GM21576 (cell line): ENCODE measurements around the gene VWF.

Source experiments
- ATAC-seq: cut with Tn5 transposase; IDR thresholded peaks from one replicate; pipeline ENCODE4 v1.9.1; 2021; ENCODE audit warnings: mild to moderate bottlenecking, moderate library complexity; ENCODE audit not compliant: unreplicated experiment

The VWF gene

GRCh38 chr12:6062757-6063735 lies 61.4 kb downstream of the VWF start:
- no peak for ATAC-seq

GRCh38 chr12:6062395-6062756 lies 62.1 kb downstream of the VWF start:
- ATAC-seq, result no peak

- no peak for ATAC-seq
Observed at GRCh38 chr12:6061660-6062059, 62.8 kb downstream of the VWF start.

- ATAC-seq, result no peak
Observed at GRCh38 chr12:6059860-6060565, 64.5 kb downstream of the VWF start.

DNA sequence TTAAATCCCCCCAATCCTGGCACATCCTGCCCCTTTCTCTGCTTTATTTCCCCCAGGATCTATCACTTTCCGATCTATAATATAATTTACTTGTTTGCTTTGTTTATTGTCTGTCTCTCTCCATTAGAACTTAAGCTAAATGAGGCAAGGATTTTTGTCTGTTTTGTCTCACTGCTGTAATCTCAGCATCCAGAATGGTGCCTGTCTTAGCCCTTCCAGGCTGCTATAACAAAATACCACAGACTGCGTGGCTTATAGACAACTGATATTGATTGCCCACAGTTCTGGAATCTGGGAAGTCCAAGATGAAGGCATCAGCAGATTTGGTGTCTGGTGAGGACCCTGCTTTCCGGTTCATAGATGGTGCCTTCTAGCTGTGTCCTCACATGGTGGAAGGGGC lies 65.2 kb downstream of the VWF start:
- ATAC-seq, result no peak

DNA sequence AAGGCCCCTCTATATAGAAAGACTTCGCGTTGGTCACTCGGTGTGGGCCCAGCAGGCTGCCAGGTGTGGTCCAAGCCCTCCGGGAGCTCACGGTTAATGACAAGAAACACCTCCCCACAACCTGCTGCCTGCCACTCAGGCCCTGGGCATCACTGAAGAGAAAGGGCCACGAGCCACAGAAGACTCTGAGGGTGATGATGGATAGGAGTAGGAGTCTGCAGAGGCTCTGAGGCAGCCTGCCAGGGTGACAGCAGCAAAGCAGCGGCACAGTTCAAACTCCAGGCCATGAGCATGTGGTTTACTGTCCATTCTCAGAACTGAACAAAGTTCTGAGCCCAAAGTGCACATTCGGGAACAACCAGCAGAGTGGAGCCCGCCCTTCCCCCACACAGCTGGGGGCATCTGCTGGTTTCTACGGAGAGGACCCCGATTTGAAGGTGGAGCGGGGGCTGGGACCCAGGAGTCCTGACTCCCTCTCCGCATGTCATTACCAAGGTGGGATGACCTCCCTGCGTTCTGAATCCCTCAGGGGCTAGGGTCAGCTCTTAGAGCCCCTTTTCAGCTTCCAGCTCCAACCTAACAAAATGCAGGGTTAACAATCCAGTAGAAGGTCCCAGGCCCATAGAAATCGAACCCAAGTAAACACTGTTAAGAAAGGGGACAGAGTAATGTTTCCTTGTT lies 65.8 kb downstream of the VWF start:
- ATAC-seq, result no peak

DNA sequence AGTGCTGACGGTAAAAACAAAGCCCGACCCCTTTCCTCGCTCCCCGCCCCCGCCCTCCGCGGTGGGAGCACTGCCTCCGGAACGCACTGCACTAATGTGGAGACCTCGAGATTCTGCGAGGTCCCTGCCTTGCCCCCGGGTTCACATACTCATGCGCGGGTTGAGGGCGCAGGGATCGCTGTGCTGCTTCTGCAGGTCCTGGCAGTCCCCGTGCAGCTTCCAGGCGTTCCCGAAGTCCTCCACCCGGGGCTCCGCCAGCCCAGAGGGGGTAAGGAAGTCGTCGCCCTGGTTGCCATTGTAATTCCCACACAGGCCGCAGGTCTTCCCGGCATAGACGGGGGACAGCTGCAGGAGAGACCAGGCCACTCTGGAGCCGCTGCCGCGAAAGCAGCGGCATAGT lies 66.8 kb downstream of the VWF start:
- ATAC-seq, result no peak

GRCh38 chr12:6056406-6057240 lies 67.8 kb downstream of the VWF start:
- ATAC-seq, result no peak

DNA sequence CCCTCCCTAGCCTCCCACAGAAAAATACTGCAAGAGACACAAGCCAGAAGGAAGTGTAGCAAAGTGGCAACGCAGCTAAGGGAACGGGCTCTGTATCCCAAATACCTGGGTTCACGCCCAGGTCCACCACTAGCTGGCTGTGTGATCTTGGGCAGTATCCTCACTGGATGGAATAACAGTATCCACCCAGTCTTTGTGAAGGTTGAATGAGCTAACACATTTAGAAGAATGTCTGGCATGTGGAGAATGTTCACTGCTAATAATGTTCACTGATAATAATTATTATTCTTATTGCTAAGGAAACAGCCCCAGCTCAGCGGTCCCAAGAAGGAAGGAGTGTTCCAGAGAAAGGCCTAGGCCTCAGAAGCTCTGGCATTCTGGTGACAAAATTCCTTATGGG lies 70.9 kb downstream of the VWF start:
- no peak for ATAC-seq

DNA sequence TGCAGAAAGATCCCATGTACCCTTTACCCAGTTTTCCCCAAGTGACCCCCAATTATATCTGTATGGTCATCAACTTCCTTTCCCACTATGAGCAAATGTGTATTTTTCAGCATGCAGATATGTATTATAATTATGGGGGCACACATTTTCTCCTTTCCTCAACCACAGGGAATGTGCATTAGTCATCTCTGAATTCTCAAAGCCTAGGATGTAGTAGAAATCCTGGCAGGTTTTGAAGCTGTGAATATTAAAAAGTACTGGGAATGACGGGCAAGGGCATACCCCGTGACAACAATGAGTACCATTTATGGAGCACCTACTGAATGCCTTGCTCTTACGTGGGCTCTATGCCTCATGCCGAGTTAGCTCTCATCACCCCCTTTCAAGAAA lies 71.5 kb downstream of the VWF start:
- no peak for ATAC-seq

GRCh38 chr12:6052206-6052939 lies 72.1 kb downstream of the VWF start:
- no peak for ATAC-seq

DNA sequence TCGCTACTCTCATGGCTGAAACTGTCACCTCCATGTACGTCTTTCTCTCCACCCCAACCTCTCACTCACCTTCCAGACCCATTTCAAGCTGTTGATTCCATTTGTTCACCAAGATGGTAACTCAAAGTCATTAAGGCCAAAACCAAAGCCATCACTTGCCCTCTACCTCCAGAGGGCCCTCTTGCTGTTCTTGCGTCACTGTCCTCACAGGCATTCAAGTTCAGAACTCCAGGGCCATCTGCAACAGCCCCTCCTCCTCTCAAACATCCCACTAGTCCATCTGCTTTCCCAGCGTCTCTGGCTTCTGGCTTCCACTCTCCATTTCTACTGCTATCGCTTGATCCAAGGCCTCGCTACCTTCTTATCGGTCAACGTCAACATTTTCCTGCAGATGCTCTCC lies 74.5 kb downstream of the VWF start:
- no peak for ATAC-seq

- no peak for ATAC-seq
Observed at GRCh38 chr12:6049587-6049986, 74.9 kb downstream of the VWF start.

DNA sequence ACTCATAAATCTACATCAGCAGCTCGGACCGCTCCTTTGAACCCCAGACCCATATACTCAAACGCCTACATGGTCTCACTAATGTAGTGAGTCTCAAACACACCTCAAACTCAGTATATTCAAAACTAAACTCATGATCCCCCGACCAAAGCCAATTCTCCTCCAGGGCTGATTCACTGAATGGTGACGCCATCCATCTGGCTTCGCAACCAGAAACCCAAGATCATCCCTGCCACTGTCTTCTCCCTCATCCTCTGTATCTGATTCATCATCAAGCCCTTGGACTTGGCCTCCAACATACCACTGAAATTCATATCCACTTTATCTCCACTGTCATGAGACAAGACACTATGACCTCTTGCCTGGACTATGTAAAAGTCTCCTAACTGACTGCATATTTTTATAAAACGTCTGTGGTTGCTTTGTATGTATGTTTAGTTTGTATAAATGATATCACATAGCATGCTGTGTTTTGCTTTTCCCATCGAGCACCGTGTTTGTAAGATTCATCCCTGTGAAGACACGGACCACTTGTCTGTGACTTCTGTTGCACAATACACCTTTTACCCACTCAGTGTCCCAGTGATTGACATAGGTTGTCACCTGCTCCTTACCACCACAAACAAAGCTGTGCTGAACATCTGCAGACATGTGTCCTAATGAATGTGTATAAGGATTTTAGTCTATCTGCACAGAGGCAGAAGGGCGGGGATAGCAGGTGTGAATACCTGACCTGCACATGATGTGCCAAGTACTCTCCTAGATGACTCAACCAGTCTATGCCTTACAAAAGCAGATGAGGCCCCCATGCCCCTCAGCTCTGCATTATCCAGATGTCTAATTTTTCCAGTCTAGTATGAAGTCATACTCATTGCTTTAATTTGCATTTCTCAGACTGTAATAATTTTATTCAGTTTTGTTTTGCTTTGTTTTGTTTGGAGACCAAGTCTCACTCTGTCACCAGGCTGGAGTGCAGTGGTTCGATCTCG lies 76.9 kb downstream of the VWF start:
- no peak for ATAC-seq

DNA sequence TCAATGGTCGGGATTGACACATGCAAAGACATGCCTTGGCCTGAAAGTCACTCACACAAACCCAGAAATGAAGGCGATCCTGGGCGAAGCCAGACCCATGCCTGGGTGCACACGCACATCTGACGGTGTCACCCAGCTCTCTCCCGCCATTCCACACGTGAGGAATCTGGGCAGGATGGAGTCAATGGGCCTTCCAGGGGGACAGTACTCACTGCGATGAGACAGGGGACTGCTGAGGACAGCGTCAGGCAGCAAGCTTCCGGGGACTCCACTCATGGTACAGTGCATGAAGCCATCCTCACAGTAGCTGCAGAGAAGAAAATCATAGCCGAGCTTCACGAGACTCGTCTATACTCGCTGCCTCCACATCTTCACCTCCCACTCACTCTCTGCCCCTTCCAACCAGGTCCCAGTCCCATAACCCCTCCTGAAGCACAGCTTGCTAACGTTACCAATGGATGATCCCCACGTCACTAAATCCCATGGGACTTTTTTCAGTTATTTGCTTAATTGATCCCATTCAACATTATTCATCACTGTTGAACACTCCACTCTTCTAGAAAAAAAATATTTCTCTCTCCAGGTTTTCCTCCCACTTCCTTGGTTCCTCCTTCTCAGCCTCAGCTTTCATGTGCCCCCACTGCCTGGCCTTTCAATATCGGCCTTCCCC lies 77.8 kb downstream of the VWF start:
- no peak for ATAC-seq

- ATAC-seq, result no peak
Observed at GRCh38 chr12:6045438-6045837, 79.0 kb downstream of the VWF start.

GRCh38 chr12:6044082-6044481 lies 80.4 kb downstream of the VWF start:
- ATAC-seq, result no peak

DNA sequence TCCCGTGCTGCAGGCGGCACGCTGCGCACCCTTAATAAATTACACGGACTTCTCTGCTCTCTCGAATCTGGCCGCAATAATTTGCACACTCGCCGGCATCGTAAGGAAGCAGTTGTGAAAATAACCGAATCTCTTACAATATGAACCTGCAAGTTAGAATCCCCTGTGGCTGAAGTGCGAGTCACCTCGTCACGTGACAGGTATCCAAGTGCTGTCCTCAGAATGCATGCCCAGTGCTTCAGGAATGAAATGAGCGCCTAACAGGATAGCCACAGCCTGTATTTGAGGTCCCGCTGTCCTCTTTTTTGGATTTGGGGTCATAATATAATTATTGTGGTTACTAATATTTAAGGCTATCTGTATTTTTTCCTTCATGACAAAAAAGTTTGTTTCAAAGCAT lies 82.0 kb downstream of the VWF start:
- no peak for ATAC-seq
